Cardiac fibroblast (primary cell): ENCODE measurements around the gene LSM7.
A peak's percentile ranks its signal among the peaks of the same experiment; 100 is the strongest.

Experiments
- DNase-seq, 2 donors: peaks; one replicate each; pipeline versions ENCODE4 v3.0.0 to v3.0.0-alpha.2; 2010; ENCODE audit warnings: low read depth in 2 of 2
- H3K4me3 ChIP-seq, 2 donors: replicated peaks in 1 of 2; 1 replicate in 1 of 2; 2 replicates in 1 of 2; pipeline ENCODE4 v1.5.1; 2011; ENCODE audit warnings: low read depth in 2 of 2, low read length in 2 of 2, mild to moderate bottlenecking in 2 of 2, moderate library complexity in 1 of 2
- TF ChIP-seq, protein P1 (sequence below): IDR thresholded peaks from one replicate; pipeline ENCODE4 v1.5.1; 2011; ENCODE audit warnings: low read depth, mild to moderate bottlenecking, low read length, inconsistent platforms

LSM7 gene

DNA sequence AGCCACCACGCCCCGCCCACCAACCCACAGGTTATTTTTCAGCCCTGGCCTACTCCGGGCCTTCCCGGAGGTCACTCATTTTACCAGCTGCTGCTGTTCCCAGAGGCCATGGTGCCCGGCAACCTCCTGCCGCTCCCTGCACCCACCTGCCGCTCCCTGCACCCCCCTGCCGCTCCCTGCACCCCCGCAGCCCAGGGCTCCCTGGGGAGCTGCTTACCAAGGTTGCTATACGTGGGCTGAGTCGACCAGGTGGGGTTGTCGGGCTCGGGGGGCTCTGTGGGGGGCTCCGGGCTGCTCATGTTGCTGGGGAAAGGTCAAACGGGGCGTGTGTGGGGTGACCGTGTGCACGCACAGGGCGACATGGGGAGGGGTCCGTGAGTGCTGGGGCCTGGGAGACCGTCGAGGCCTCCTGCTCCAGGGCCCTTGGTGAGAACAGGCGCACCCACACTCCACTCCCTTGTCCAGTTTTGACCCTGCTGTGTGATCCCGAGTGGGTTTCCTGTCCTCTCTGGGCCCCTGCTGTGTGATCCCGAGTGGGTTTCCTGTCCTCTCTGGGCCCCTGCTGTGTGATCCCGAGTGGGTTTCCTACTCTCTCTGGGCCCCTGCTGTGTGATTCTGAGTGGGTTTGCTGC lies 47.6 kb downstream of the LSM7 start:
- H3K4me3 ChIP-seq, result no peak overlapping the region
- TF ChIP-seq, protein P1, sequence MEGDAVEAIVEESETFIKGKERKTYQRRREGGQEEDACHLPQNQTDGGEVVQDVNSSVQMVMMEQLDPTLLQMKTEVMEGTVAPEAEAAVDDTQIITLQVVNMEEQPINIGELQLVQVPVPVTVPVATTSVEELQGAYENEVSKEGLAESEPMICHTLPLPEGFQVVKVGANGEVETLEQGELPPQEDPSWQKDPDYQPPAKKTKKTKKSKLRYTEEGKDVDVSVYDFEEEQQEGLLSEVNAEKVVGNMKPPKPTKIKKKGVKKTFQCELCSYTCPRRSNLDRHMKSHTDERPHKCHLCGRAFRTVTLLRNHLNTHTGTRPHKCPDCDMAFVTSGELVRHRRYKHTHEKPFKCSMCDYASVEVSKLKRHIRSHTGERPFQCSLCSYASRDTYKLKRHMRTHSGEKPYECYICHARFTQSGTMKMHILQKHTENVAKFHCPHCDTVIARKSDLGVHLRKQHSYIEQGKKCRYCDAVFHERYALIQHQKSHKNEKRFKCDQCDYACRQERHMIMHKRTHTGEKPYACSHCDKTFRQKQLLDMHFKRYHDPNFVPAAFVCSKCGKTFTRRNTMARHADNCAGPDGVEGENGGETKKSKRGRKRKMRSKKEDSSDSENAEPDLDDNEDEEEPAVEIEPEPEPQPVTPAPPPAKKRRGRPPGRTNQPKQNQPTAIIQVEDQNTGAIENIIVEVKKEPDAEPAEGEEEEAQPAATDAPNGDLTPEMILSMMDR, result no peak
- DNase-seq, result no peak

DNA sequence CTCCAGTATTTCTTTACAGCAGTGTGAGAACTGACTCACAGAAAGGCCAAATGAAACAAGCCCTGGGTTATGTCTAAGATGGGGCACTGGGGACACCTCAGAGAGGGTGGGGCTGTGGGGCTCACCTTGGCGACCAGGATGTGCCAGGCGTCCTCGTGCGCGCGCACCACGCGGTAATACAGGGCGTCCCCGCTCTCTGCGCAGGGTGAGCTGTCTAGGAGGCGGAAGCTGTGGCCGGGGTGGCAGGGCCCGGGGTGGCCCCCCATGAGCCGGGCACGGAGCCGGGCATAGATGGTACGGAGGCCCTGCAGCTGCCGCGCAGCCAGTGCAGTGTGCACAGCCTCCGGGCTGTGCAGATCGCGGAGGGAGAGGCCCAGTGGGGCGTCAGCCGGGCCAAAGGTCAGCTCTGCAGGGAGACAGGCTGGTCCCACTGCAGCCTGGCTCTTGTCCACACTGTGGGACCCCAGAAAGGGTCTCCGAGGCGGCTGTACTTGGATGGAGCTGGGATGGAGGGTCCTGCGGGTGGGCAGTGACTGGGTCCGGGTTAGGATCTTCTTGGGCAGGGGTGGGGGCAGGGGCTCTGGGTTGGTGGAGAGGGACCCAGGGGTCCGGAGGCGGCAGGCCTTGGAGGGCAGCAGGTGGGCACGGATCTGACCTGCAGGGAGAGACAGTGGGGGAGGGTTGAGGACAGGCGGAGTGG lies 49.8 kb downstream of the LSM7 start:
- DNase-seq, result no peak
- H3K4me3 ChIP-seq, result no peak overlapping the region
- TF ChIP-seq, protein P1, result no peak

GRCh38 chr19:2277138-2277537 lies 51.2 kb downstream of the LSM7 start:
- TF ChIP-seq, protein P1, result no peak
- H3K4me3 ChIP-seq, result no peak overlapping the region
- no peak for DNase-seq

- DNase-seq, result no peak
- no peak overlapping the region for H3K4me3 ChIP-seq
- TF ChIP-seq, protein P1, result no peak
These were observed 51.9 kb downstream of the LSM7 start for GRCh38 chr19:2276429-2276986.

- DNase-seq, result no peak
- H3K4me3 ChIP-seq, result no peak overlapping the region
- TF ChIP-seq, protein P1, result no peak
These were observed 52.6 kb downstream of the LSM7 start for GRCh38 chr19:2275588-2276428.

GRCh38 chr19:2274931-2275535 lies 53.4 kb downstream of the LSM7 start:
- TF ChIP-seq, protein P1, result peak; percentile 79
- no peak overlapping the region for H3K4me3 ChIP-seq
- DNase-seq, result peak; percentile 75 to 77
